GM12878 (cell line): ENCODE measurements around the gene ABHD1. TPM values are rescaled to one million over a fixed set of nuclear protein-coding genes. Genes with fewer than 3 reads are reported as not detected.

Source experiments
- ATAC-seq: fragments of 200-7000 bp; cut with Tn5 transposase; 3 replicates; pipeline ENCODE4 v1.9.1; 2020; ENCODE audit warnings: mild to moderate bottlenecking, moderate library complexity
- BruUV-seq: library from RNA; stranded (reverse); fragments of 400-500 nt; replicated peaks from 2 replicates; lab custom pipeline; 2021; lab: Mats Ljungman, UMichigan
- CTCF ChIA-PET: fragments of 300-600 bp; sonication (Branson Sonifier 250); formaldehyde crosslinking; extraction: SDS; loops from one replicate; lab custom pipeline; 2021; ENCODE audit warnings: inconsistent platforms; lab: Yijun Ruan, JAX
- POLR2A ChIA-PET: fragments of 350-600 bp; formaldehyde crosslinking; extraction: SDS; loops from one replicate; lab custom pipeline; 2021; ENCODE audit warnings: inconsistent platforms; lab: Charles Lee
- RAD21 ChIA-PET: fragments of 300-600 bp; sonication (Branson Sonifier 250); formaldehyde crosslinking; loops from one replicate; lab custom pipeline; 2023; ENCODE audit warnings: antibody characterized with exemption; ENCODE audit not compliant: unreplicated experiment; lab: Charles Lee
- SMC1A ChIA-PET: fragments of 300-600 bp; sonication (Branson Sonifier 250); formaldehyde crosslinking; loops from one replicate; lab custom pipeline; 2023; ENCODE audit not compliant: unreplicated experiment, uncharacterized antibody; lab: Charles Lee
- DNase-seq: peaks from one replicate; pipeline ENCODE4 v3.0.0-alpha.2; 2011; ENCODE audit warnings: low read depth, low spot score
- FAIRE-seq: peaks from 3 replicates; lab custom pipeline; 2011; peaks lifted over from hg19 to GRCh38; lab: Jason Lieb, UNC
- H2AFZ ChIP-seq: 2 replicates; pipeline ENCODE4 v1.6.0; 2011; ENCODE audit warnings: low read depth, low read length, control low read depth; ENCODE audit not compliant: control insufficient read depth
- H3K27ac ChIP-seq: 2 replicates; pipeline ENCODE4 v1.5.1; 2011; ENCODE audit warnings: control low read depth; ENCODE audit not compliant: control insufficient read depth, insufficient read depth
- H3K27me3 ChIP-seq, 2 experiments: replicated peaks in 1 of 2; 2 replicates each; pipeline versions ENCODE4 v1.6.0 to v1.6.1; 2011; ENCODE audit warnings: low read length in 1 of 2; ENCODE audit not compliant: control insufficient read depth in 2 of 2, insufficient read depth in 2 of 2
- H3K36me3 ChIP-seq, 2 experiments: 2 replicates each; pipeline ENCODE4 v1.5.1; 2011; ENCODE audit warnings: low read length in 1 of 2; ENCODE audit not compliant: control insufficient read depth in 2 of 2, insufficient read depth in 2 of 2
- H3K4me1 ChIP-seq: 2 replicates; pipeline ENCODE4 v1.6.1; 2011; ENCODE audit warnings: mild to moderate bottlenecking, low read length, moderate library complexity, mixed read lengths; ENCODE audit not compliant: control insufficient read depth, insufficient read depth
- H3K4me2 ChIP-seq: 2 replicates; pipeline ENCODE4 v1.6.0; 2011; ENCODE audit warnings: control low read depth; ENCODE audit not compliant: control insufficient read depth, insufficient read depth
- H3K4me3 ChIP-seq: fragments of 200-600 bp; sonication (generic); 2 replicates; pipeline ENCODE4 v1.5.1; 2016
- H3K79me2 ChIP-seq: 2 replicates; pipeline ENCODE4 v1.6.0; 2011; ENCODE audit warnings: low read length; ENCODE audit not compliant: control insufficient read depth, insufficient read depth
- H3K9ac ChIP-seq: 2 replicates; pipeline ENCODE4 v1.8.0; 2011; ENCODE audit warnings: low read length, control low read depth, mixed read lengths; ENCODE audit not compliant: control insufficient read depth, insufficient read depth
- H3K9me3 ChIP-seq: replicated peaks from 3 replicates; pipeline ENCODE4 v1.5.1; 2011; ENCODE audit warnings: mild to moderate bottlenecking, low read length; ENCODE audit not compliant: control insufficient read depth, insufficient read depth
- H4K20me1 ChIP-seq: 2 replicates; pipeline ENCODE4 v1.6.0; 2011; ENCODE audit not compliant: control insufficient read depth, insufficient read depth
- ATF3 ChIP-seq: IDR thresholded peaks from 2 replicates; pipeline ENCODE4 v1.6.1; 2011; ENCODE audit warnings: low read depth, mild to moderate bottlenecking, low read length, moderate library complexity, borderline replicate concordance; ENCODE audit errors: extremely low read depth
- BCLAF1 ChIP-seq: fragments of 450-650 bp; IDR thresholded peaks from 2 replicates; pipeline ENCODE4 v1.6.1; 2017; ENCODE audit warnings: antibody characterized with exemption, mild to moderate bottlenecking, moderate library complexity
- CHD2 ChIP-seq: IDR thresholded peaks from 2 replicates; pipeline ENCODE4 v1.6.1; 2011; ENCODE audit warnings: low read depth, low read length, improper control_type of control experiment, borderline replicate concordance
- EP300 ChIP-seq, 2 experiments: fragments of 150-350 bp in 1 of 2; IDR thresholded peaks; 2 replicates each; pipeline ENCODE4 v1.6.1; 2011 to 2012; ENCODE audit warnings: low read depth in 2 of 2, low read length in 2 of 2, borderline replicate concordance in 1 of 2, improper control_type of control experiment in 1 of 2, inconsistent platforms in 1 of 2; ENCODE audit not compliant: control insufficient read depth in 1 of 2
- ETV6 ChIP-seq, 2 experiments: fragments of 450-650 bp in 1 of 2; IDR thresholded peaks in 1 of 2; conservative IDR thresholded peaks in 1 of 2; 2 replicates each; pipeline ENCODE4 v1.6.1; 2014; ENCODE audit warnings: antibody characterized with exemption in 1 of 2, borderline replicate concordance in 1 of 2, low read depth in 1 of 2, mild to moderate bottlenecking in 1 of 2, moderate library complexity in 1 of 2
- MEF2A ChIP-seq: IDR thresholded peaks from 2 replicates; pipeline ENCODE4 v1.6.1; 2011; ENCODE audit warnings: low read depth, mild to moderate bottlenecking, low read length, moderate library complexity; ENCODE audit not compliant: insufficient read depth
- MYC ChIP-seq: IDR thresholded peaks from 2 replicates; pipeline ENCODE4 v1.6.1; 2011; ENCODE audit warnings: mild to moderate bottlenecking, low read length, moderate library complexity, inconsistent platforms; ENCODE audit not compliant: insufficient read depth, insufficient replicate concordance, insufficient read length, severe bottlenecking
- POLR2A ChIP-seq: IDR thresholded peaks from 2 replicates; pipeline ENCODE4 v1.6.1; 2011; ENCODE audit warnings: low read depth, mild to moderate bottlenecking, low read length
- RCOR1 ChIP-seq: conservative IDR thresholded peaks from 2 replicates; pipeline ENCODE4 v1.6.1; 2012; ENCODE audit warnings: low read depth, low read length, improper control_type of control experiment
- RELB ChIP-seq: fragments of 450-650 bp; IDR thresholded peaks from 2 replicates; pipeline ENCODE4 v1.6.1; 2017; ENCODE audit warnings: low read depth, mild to moderate bottlenecking, moderate library complexity
- ZNF217 ChIP-seq: fragments of 450-650 bp; IDR thresholded peaks from 2 replicates; pipeline ENCODE4 v1.6.1; 2017; ENCODE audit warnings: antibody characterized with exemption, mild to moderate bottlenecking
- ZNF274 ChIP-seq: IDR thresholded peaks from one replicate; pipeline ENCODE4 v1.8.0; 2011; ENCODE audit not compliant: insufficient read length, insufficient read depth
- WGBS: methylation state at CpG from one replicate; pipeline ENCODE4 v1.1.6; 2016; ENCODE audit warnings: low lambda C conversion rate; ENCODE audit not compliant: insufficient replicate concordance, insufficient coverage; ENCODE audit errors: missing lambda C conversion rate; 5-methylcytosine and 5-hydroxymethylcytosine counted together
- in situ Hi-C: fragments of 300-500 bp; cut with MboI; formaldehyde crosslinking; loops from 9 replicates; pipeline ENCODE4 v1.14.3; 2018; ENCODE audit warnings: mixed read lengths
- intact Hi-C: fragments of 100-400 bp; cut with micrococcal nuclease; formaldehyde crosslinking; loops from one replicate; pipeline ENCODE4 v1.14.2; 2022; ENCODE audit not compliant: unreplicated experiment
- polyA plus RNA-seq, 11 experiments: library from polyadenylated mRNA; depleted of rRNA in 4 of 11; unstranded in 6 of 11; stranded (reverse) in 5 of 11; fragments of >200 nt; fragmentation: Nextera tagmentation in 4 of 11; fragmentation: Illumina TruSeq in 1 of 11; extraction: Ambion mirVana in 4 of 11; extraction: Trizol in 1 of 11; gene quantifications; 1 replicate in 1 of 11; 2 replicates in 10 of 11; pipeline versions ENCODE4 v1.2.1 to v1.2.3, GENCODE V29; 2011 to 2016; ENCODE audit warnings: inconsistent platforms in 2 of 11, missing spikeins in 2 of 11, low read depth in 1 of 11
- total RNA-seq, 4 experiments: library from RNA; depleted of rRNA in 3 of 4; stranded (reverse); fragments of >200 nt in 3 of 4; fragmentation: Illumina TruSeq in 1 of 4; extraction: Trizol in 1 of 4; gene quantifications; 2 replicates each; pipeline versions ENCODE4 v1.2.1 to v1.2.3, GENCODE V29; 2013 to 2021
- TF ChIP-seq, protein P1 (sequence below): fragments of 450-650 bp; IDR thresholded peaks from 2 replicates; pipeline ENCODE4 v1.6.1; 2016; ENCODE audit warnings: mild to moderate bottlenecking

ABHD1 gene
- total and polyA plus RNA-seq, 10 of the 15 experiments (the other 5 are each of a cell fraction or from before 2014, with no cell fraction given): 0.04 to 0.35 (median 0.17) TPM; not detected in 2

GRCh38 chr2:27109083-27109482 is 14.5 kb upstream of the ABHD1 start:
- intact Hi-C loops: no loop called here
- Histone ChIP-seq H3K9ac (no peak overlapping the region), H3K4me3 (no peak overlapping the region), H3K27ac (no peak overlapping the region), H3K9me3 (no peaks in the 10 kb centered on the region), H3K79me2 (no peaks in the 10 kb centered on the region), H3K4me2 (no peak overlapping the region), H3K27me3 (no peaks in the 10 kb centered on the region; a peak in 2 of 4 replicates), H4K20me1 (no peaks in the 10 kb centered on the region), H2AFZ (no peak overlapping the region), H3K36me3 (no peaks in the 10 kb centered on the region), H3K4me1 (no peaks in the 10 kb centered on the region)
- ATAC-seq (no peak), DNase-seq (no peak), FAIRE-seq (no peak)
- ChIA-PET POLR2A (interaction anchor here (0.7 kb wide), 1 partner anchor 299 kb away, joined by 4 read pairs; no protein-coding TSS in a partner anchor), CTCF (interaction anchor here (0.7 to 1.6 kb wide), 2 partner anchors 24 to 68 kb away, joined by 3 read pairs; no protein-coding TSS in a partner anchor), RAD21 (no interaction called here), SMC1A (interaction anchor here (0.7 to 1.0 kb wide), 2 partner anchors 162 to 1047 kb away, joined by 3 read pairs; no protein-coding TSS in a partner anchor)
- TF ChIP-seq ATF3 (no peak), POLR2A (no peak), ZNF217 (no peak), RELB (no peak), EP300 (IDR thresholded peaks at IDR 0.05; ENCODE audit: borderline replicate concordance in 1 of 2, control insufficient read depth in 1 of 2, low read depth in 2 of 2, low read length in 2 of 2) (no peak), RCOR1 (no peak), CHD2 (no peak), MEF2A (no peak), BCLAF1 (no peak), MYC (no peak), ETV6 (conservative IDR thresholded peaks at IDR 0.05 in 1 of 2, IDR thresholded peaks at IDR 0.05 in 1 of 2; ENCODE audit: borderline replicate concordance in 1 of 2, low read depth in 1 of 2) (no peak), ZNF274 (no peak)
- TF ChIP-seq, protein P1, sequence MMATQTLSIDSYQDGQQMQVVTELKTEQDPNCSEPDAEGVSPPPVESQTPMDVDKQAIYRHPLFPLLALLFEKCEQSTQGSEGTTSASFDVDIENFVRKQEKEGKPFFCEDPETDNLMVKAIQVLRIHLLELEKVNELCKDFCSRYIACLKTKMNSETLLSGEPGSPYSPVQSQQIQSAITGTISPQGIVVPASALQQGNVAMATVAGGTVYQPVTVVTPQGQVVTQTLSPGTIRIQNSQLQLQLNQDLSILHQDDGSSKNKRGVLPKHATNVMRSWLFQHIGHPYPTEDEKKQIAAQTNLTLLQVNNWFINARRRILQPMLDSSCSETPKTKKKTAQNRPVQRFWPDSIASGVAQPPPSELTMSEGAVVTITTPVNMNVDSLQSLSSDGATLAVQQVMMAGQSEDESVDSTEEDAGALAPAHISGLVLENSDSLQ: no peak
- 50% methylated on average over 3 of the region's 3 CpGs for WGBS
- no TSS peak for BruUV-seq
- in situ Hi-C loops: no loop called here
